CD14-positive monocyte (primary cell): Measurements from ENCODE around the gene MTX1. TPM values are rescaled to one million over a fixed set of nuclear protein-coding genes. Genes with fewer than 3 reads are reported as not detected.
"Not testable (repeated sequence)": the region's sequence is repeated elsewhere in the genome, so short reads cannot be mapped to it uniquely, and the experiment has no call there.

Source experiments
- DNase-seq, 3 donors: peaks; one replicate each; pipeline ENCODE4 v3.0.0-alpha.2; 2011 to 2022
- H2AFZ ChIP-seq: 2 replicates; pipeline ENCODE4 v1.6.0; 2012; ENCODE audit warnings: mild to moderate bottlenecking, low read depth, low read length, inconsistent platforms; ENCODE audit not compliant: insufficient read depth, poor library complexity, severe bottlenecking
- H3K27ac ChIP-seq, 2 donors: 1 replicate in 1 of 2; 2 replicates in 1 of 2; pipeline ENCODE4 v1.5.1; 2012 to 2013; ENCODE audit warnings: low read length in 2 of 2, control low read depth in 1 of 2, inconsistent platforms in 1 of 2, low read depth in 1 of 2, mild to moderate bottlenecking in 1 of 2
- H3K27me3 ChIP-seq, 2 donors: one replicate each; pipeline versions ENCODE4 v1.6.0 to v1.6.1; 2011 to 2013; ENCODE audit warnings: low read length in 2 of 2; ENCODE audit not compliant: control insufficient read depth in 2 of 2, insufficient read depth in 2 of 2
- H3K36me3 ChIP-seq, 2 donors: replicated peaks in 1 of 2; 1 replicate in 1 of 2; 2 replicates in 1 of 2; pipeline versions ENCODE4 v1.5.1 to v1.6.1; 2012 to 2013; ENCODE audit warnings: low read length in 2 of 2, control low read depth in 1 of 2, inconsistent platforms in 1 of 2, mild to moderate bottlenecking in 1 of 2; ENCODE audit not compliant: insufficient read depth in 2 of 2, control insufficient read depth in 1 of 2
- H3K4me1 ChIP-seq, 2 donors: 1 replicate in 1 of 2; 2 replicates in 1 of 2; pipeline versions ENCODE4 v1.5.1 to v1.6.1; 2012 to 2013; ENCODE audit warnings: low read length in 2 of 2, control low read depth in 1 of 2, inconsistent platforms in 1 of 2, mild to moderate bottlenecking in 1 of 2, moderate library complexity in 1 of 2; ENCODE audit not compliant: insufficient read depth in 2 of 2, control insufficient read depth in 1 of 2
- H3K4me2 ChIP-seq: replicated peaks from 2 replicates; pipeline ENCODE3; 2012; ENCODE audit warnings: low read length, moderate library complexity, mild to moderate bottlenecking; ENCODE audit not compliant: poor library complexity, severe bottlenecking; ENCODE audit errors: extremely low read depth
- H3K4me3 ChIP-seq, 3 experiments: fragments of 200-600 bp in 1 of 3; sonication (generic) in 1 of 3; replicated peaks in 1 of 3; 1 replicate in 2 of 3; 2 replicates in 1 of 3; pipeline ENCODE4 v1.5.1; 2011 to 2013; ENCODE audit warnings: low read length in 3 of 3, mild to moderate bottlenecking in 3 of 3, control low read depth in 2 of 3, low read depth in 2 of 3, inconsistent platforms in 1 of 3, moderate library complexity in 1 of 3
- H3K79me2 ChIP-seq: 2 replicates; pipeline ENCODE4 v1.6.0; 2012; ENCODE audit warnings: mild to moderate bottlenecking, control low read depth, inconsistent platforms, low read length, moderate library complexity; ENCODE audit not compliant: insufficient read depth
- H3K9ac ChIP-seq: 2 replicates; pipeline ENCODE4 v1.6.0; 2017; ENCODE audit warnings: low read length, mild to moderate bottlenecking; ENCODE audit not compliant: insufficient read depth, poor library complexity, severe bottlenecking
- H3K9me3 ChIP-seq, 2 donors: replicated peaks in 1 of 2; 1 replicate in 1 of 2; 2 replicates in 1 of 2; pipeline versions ENCODE4 v1.5.1 to v1.6.1; 2012 to 2013; ENCODE audit warnings: low read length in 2 of 2, control low read depth in 1 of 2; ENCODE audit not compliant: control insufficient read depth in 1 of 2, insufficient read depth in 1 of 2
- H4K20me1 ChIP-seq: 2 replicates; pipeline ENCODE4 v1.6.0; 2012; ENCODE audit warnings: mild to moderate bottlenecking, low read length, control low read depth, moderate library complexity; ENCODE audit not compliant: insufficient read depth
- H3K27ac Mint-ChIP-seq, 7 donors: one replicate each; pipeline ENCODE4 v1.8.0; 2020; ENCODE audit warnings: mild to moderate bottlenecking in 7 of 7, mixed read lengths in 7 of 7, moderate library complexity in 6 of 7, inconsistent platforms in 2 of 7
- H3K27me3 Mint-ChIP-seq, 3 donors: one replicate each; pipeline ENCODE4 v1.8.0; 2021 to 2022; ENCODE audit warnings: low read depth in 3 of 3, mild to moderate bottlenecking in 3 of 3, mixed read lengths in 3 of 3, moderate library complexity in 3 of 3, inconsistent platforms in 1 of 3
- H3K36me3 Mint-ChIP-seq, 2 donors: one replicate each; pipeline ENCODE4 v1.8.0; 2020; ENCODE audit warnings: mixed read lengths in 2 of 2, inconsistent platforms in 1 of 2, mild to moderate bottlenecking in 1 of 2
- H3K4me1 Mint-ChIP-seq: one replicate; pipeline ENCODE4 v1.8.0; 2020; ENCODE audit warnings: mild to moderate bottlenecking, mixed read lengths
- H3K4me3 Mint-ChIP-seq, 2 donors: one replicate each; pipeline ENCODE4 v1.8.0; 2020; ENCODE audit warnings: mild to moderate bottlenecking in 2 of 2, mixed read lengths in 2 of 2, moderate library complexity in 1 of 2
- H3K9me3 Mint-ChIP-seq, 7 donors: one replicate each; pipeline ENCODE4 v1.8.0; 2020 to 2022; ENCODE audit warnings: mixed read lengths in 7 of 7, mild to moderate bottlenecking in 6 of 7, moderate library complexity in 6 of 7, inconsistent platforms in 2 of 7
- CTCF ChIP-seq: fragments of 200-600 bp; IDR thresholded peaks from one replicate; pipeline ENCODE4 v1.8.0; 2022; ENCODE audit warnings: antibody characterized with exemption, mild to moderate bottlenecking
- WGBS: methylation state at CpG from one replicate; pipeline ENCODE4 v1.1.5; 2013; ENCODE audit warnings: missing lambda C conversion rate; ENCODE audit not compliant: insufficient coverage; 5-methylcytosine and 5-hydroxymethylcytosine counted together
- intact Hi-C, 2 donors: fragments of 100-400 bp; cut with micrococcal nuclease; formaldehyde crosslinking; loops; one replicate each; pipeline versions ENCODE4 v1.15.0 to v1.15.1; 2023
- polyA plus RNA-seq, 3 donors: library from polyadenylated mRNA; depleted of rRNA in 1 of 3; unstranded in 2 of 3; stranded (reverse) in 1 of 3; fragments of 300-500 nt in 2 of 3; fragments of >200 nt in 1 of 3; fragmentation: Illumina TruSeq in 2 of 3; gene quantifications; 1 replicate in 2 of 3; 2 replicates in 1 of 3; pipeline ENCODE4 v1.2.3, GENCODE V29; 2012 to 2021

Gene MTX1
- polyA plus RNA-seq, 3 donors, result 79.7 to 101 (median 86.0) TPM

- Histone ChIP-seq H3K4me1 (peaks cover 27 to 35% of the 10 kb centered on the region in 2 donors), H3K9ac (peak overlapping the region; percentile 48), H3K27me3 (peaks cover 4 to 18% of the 10 kb centered on the region in 2 donors), H2AFZ (peak overlapping the region; percentile 79), H3K4me3 (peak overlapping the region; percentile 26 to 72 (median 27)), H4K20me1 (no peaks in the 10 kb centered on the region), H3K79me2 (no peaks in the 10 kb centered on the region), H3K9me3 (no peaks in the 10 kb centered on the region), H3K27ac (peak overlapping the region in 1 of 2 donors; percentile 2), H3K36me3 (no peaks in the 10 kb centered on the region), H3K4me2 (peak overlapping the region; percentile 81)
- Mint-ChIP-seq H3K27me3 (peaks cover 22 to 29% (median 23%) of the 10 kb centered on the region in 3 donors), H3K4me1 (peaks cover 27% of the 10 kb centered on the region), H3K36me3 (peaks cover 11 to 18% of the 10 kb centered on the region in 2 donors), H3K27ac (peak overlapping the region in 6 of 7 donors; percentile 56 to 90 (median 70)), H3K9me3 (peaks cover 0 to 7% (median 3%) of the 10 kb centered on the region in 7 donors), H3K4me3 (peak overlapping the region; percentile 81 to 93)
- peak; percentile 75 to 82 (median 77) for DNase-seq
- intact Hi-C loops, result no loop called here
- WGBS, result under 1% methylated on average over 27 of the region's 38 CpGs
- TF ChIP-seq CTCF, result peak; percentile 98
These were observed 15.1 kb upstream of the MTX1 start for GRCh38 chr1:155193275-155193990.

- Histone ChIP-seq H3K4me1 (peaks cover 27 to 35% of the 10 kb centered on the region in 2 donors), H3K4me3 (peak overlapping the region in 2 of 3 experiments; percentile 26 to 72), H3K27me3 (peaks cover 4 to 18% of the 10 kb centered on the region in 2 donors), H3K9ac (peak overlapping the region; percentile 48), H3K4me2 (peak overlapping the region; percentile 81), H2AFZ (peak overlapping the region; percentile 79)
- peaks cover 22 to 29% (median 23%) of the 10 kb centered on the region in 3 donors for H3K27me3 Mint-ChIP-seq
- intact Hi-C loops, H3K79me2 ChIP-seq, H3K27ac ChIP-seq, H4K20me1 ChIP-seq, DNase-seq, H3K36me3 ChIP-seq, H3K9me3 Mint-ChIP-seq, H3K9me3 ChIP-seq: not testable (repeated sequence)
- peaks cover 27% of the 10 kb centered on the region for H3K4me1 Mint-ChIP-seq
- peak overlapping the region in 6 of 7 donors; percentile 35 to 90 (median 68) for H3K27ac Mint-ChIP-seq
- peaks cover 11 to 18% of the 10 kb centered on the region in 2 donors for H3K36me3 Mint-ChIP-seq
- H3K4me3 Mint-ChIP-seq, result peak overlapping the region; percentile 81 to 93
- 4% methylated on average over 9 of the region's 16 CpGs for WGBS
These were observed 14.6 kb upstream of the MTX1 start for GRCh38 chr1:155193991-155194240.
